Adipocyte (in vitro differentiated cells): Measurements from ENCODE around the gene COPG2.

ENCODE experiments used
- DNase-seq: peaks from one replicate; pipeline ENCODE4 v3.0.0-alpha.2; 2015; ENCODE audit warnings: low read depth
- H3K27me3 ChIP-seq: replicated peaks from 2 replicates; pipeline ENCODE4 v1.7.0; 2013; ENCODE audit warnings: mild to moderate bottlenecking, low read length, moderate library complexity; ENCODE audit not compliant: control insufficient read depth, insufficient read depth
- H3K36me3 ChIP-seq: 2 replicates; pipeline ENCODE4 v1.7.0; 2013; ENCODE audit warnings: low read length, mild to moderate bottlenecking, moderate library complexity; ENCODE audit not compliant: control insufficient read depth, insufficient read depth, severe bottlenecking
- H3K4me1 ChIP-seq: 2 replicates; pipeline ENCODE4 v1.7.0; 2013; ENCODE audit warnings: mild to moderate bottlenecking, low read length, moderate library complexity; ENCODE audit not compliant: control insufficient read depth, insufficient read depth
- H3K4me3 ChIP-seq: 2 replicates; pipeline ENCODE4 v1.7.0; 2013; ENCODE audit warnings: mild to moderate bottlenecking, low read length, moderate library complexity
- H3K9ac ChIP-seq: 2 replicates; pipeline ENCODE4 v1.7.0; 2013; ENCODE audit warnings: mild to moderate bottlenecking, low read length, moderate library complexity
- H3K9me3 ChIP-seq: 2 replicates; pipeline ENCODE4 v1.7.0; 2013; ENCODE audit warnings: mild to moderate bottlenecking, low read length, moderate library complexity; ENCODE audit not compliant: control insufficient read depth

The COPG2 gene

GRCh38 chr7:130483031-130483430, 185.5 kb downstream of the COPG2 start:
- Histone ChIP-seq H3K4me1 (peaks cover 23% of the 10 kb centered on the region), H3K36me3 (no peaks in the 10 kb centered on the region), H3K9me3 (peaks cover 4% of the 10 kb centered on the region), H3K27me3 (peaks cover 15% of the 10 kb centered on the region), H3K4me3 (no peak overlapping the region), H3K9ac (no peak overlapping the region)
- no peak for DNase-seq

- Histone ChIP-seq H3K4me1 (peaks cover 19% of the 10 kb centered on the region), H3K4me3 (no peak overlapping the region), H3K27me3 (peaks cover 15% of the 10 kb centered on the region), H3K9ac (no peak overlapping the region), H3K9me3 (peaks cover 8% of the 10 kb centered on the region), H3K36me3 (no peaks in the 10 kb centered on the region)
- DNase-seq: peak; percentile 47
These were observed 186.7 kb downstream of the COPG2 start for GRCh38 chr7:130481898-130482297.

DNA sequence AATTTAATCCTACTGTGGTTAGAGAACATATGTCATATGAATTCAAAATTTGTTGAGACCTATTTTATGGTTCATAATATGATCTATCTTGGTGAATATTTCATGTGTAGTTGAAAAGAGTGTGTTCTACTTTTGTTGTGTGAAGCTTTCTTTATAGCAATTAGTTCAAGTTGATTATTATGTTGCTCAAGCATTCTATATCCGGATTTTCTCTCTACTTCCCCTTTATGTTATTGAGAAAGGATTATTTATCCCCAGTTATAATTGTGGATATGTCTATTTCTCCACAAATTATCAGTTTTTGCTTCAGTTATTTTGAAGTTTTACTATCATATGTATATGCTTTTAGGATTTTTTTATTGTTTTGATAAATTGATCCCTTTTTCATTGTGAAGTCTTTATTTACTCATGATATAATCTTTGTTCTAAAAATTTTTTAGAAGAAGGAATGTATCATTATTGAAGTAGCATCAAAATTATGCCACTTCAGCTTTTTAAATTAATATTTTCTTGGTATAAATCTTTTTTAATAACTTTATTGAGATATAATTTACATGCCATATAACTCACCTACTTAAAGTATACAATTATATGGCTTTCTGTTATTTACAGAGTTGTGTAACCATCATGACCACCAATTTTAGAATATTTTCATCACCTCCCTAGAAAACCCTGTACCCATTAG, 188.7 kb downstream of the COPG2 start:
- Histone ChIP-seq H3K4me1 (peaks cover 11% of the 10 kb centered on the region), H3K9ac (no peak overlapping the region), H3K27me3 (peaks cover 4% of the 10 kb centered on the region), H3K36me3 (no peaks in the 10 kb centered on the region), H3K9me3 (peaks cover 8% of the 10 kb centered on the region), H3K4me3 (no peak overlapping the region)
- no peak for DNase-seq

- Histone ChIP-seq H3K36me3 (no peaks in the 10 kb centered on the region), H3K4me3 (no peak overlapping the region), H3K9me3 (peaks cover 8% of the 10 kb centered on the region), H3K9ac (no peak overlapping the region), H3K4me1 (peaks cover 11% of the 10 kb centered on the region), H3K27me3 (peaks cover 3% of the 10 kb centered on the region)
- no peak for DNase-seq
These were observed 189.6 kb downstream of the COPG2 start for GRCh38 chr7:130478991-130479390.

DNA sequence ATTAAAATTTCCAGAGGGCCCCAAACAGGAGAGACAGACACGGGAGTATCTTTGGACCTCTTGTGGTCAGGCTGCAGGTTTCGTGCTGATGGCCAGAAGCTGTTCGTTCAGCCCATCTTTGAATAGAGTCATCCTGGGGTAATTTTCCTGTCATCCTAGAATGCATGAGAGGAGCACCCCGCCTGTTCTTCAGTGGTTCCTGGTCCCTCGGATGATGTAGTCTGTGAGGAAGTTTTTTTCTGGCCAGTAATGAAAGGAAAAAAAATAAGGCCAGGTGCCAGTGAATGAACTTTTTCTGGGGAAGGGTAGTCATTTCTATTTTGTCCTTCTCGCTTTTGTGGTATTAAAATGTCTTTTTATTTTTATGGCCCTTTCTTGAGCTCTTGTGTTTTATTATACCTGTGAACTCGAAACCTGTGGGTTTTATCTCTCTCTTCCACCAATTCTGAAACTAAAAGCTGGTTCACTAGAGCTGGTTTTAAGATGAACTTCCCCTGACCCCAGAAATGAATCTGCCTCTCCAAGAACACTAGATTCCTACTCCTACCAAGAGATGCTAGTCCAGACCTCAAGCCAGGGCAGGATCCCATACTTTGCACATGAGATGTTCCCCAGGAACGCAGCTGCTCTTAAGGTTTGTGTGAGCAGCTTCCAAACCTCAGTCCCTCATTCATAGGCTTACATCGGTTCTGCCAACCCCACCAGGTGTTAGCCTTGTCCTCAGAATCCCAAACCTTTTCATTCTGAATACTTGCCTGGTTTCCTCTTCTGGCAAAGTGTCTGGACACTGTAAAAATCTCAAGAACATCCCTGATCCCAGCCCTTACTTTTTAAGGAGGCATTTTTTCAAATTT, 192.0 kb downstream of the COPG2 start:
- Histone ChIP-seq H3K9ac (no peak overlapping the region), H3K36me3 (no peaks in the 10 kb centered on the region), H3K9me3 (peaks cover 8% of the 10 kb centered on the region), H3K27me3 (peaks cover 3% of the 10 kb centered on the region), H3K4me3 (no peak overlapping the region), H3K4me1 (peaks cover 2% of the 10 kb centered on the region)
- DNase-seq: no peak

- peaks cover 8% of the 10 kb centered on the region for H3K9me3 ChIP-seq
- no peaks in the 10 kb centered on the region for H3K36me3 ChIP-seq
- DNase-seq: no peak
- H3K9ac ChIP-seq: no peak overlapping the region
- H3K27me3 ChIP-seq: peaks cover 3% of the 10 kb centered on the region
- H3K4me3 ChIP-seq: no peak overlapping the region
- no peaks in the 10 kb centered on the region for H3K4me1 ChIP-seq
These were observed 192.8 kb downstream of the COPG2 start for GRCh38 chr7:130475776-130476175.

DNA sequence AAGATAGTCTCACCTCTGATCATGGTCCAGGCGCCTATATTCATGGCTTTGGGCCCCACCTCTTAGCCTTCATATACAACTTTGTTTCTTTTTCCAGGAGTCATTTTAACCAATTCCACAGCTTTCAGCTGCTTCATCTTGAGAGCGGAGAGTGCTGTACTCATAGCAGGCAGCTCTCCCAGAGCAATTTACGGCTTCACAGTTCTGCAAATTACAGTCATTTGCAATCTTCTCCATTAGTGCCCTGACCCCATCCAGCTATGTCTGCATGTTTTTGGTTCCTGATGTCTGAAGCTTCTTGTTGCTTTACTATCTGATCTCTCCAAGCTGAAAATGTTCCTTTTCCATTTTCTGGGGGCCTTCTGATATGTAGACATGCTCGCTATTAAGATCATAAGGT, 194.7 kb downstream of the COPG2 start:
- peaks cover 8% of the 10 kb centered on the region for H3K9me3 ChIP-seq
- H3K36me3 ChIP-seq: no peaks in the 10 kb centered on the region
- no peak overlapping the region for H3K9ac ChIP-seq
- H3K27me3 ChIP-seq: peaks cover 3% of the 10 kb centered on the region
- no peak overlapping the region for H3K4me3 ChIP-seq
- no peaks in the 10 kb centered on the region for H3K4me1 ChIP-seq
- DNase-seq: no peak

DNA sequence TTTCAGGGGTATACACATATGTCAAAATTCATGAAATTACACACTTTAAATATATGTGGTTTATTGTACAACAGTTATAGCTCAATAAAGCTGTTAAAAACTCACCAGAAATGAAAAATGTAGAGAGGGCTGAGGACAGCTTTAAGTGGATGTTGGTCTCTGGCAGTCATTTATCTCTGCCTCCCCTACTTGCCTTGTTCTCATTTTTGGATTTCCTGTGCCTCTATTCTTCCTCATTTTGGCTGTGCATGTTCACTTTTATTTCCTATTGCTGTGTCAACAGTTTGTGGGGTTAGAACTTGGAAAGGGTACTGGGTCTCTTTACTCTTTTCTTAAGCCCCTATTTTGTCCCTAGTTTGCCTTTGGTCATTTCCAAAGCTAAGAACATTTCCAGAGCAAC, 195.3 kb downstream of the COPG2 start:
- Histone ChIP-seq H3K9ac (no peak overlapping the region), H3K36me3 (no peaks in the 10 kb centered on the region), H3K9me3 (peaks cover 6% of the 10 kb centered on the region), H3K4me1 (no peaks in the 10 kb centered on the region), H3K4me3 (no peak overlapping the region), H3K27me3 (peaks cover 3% of the 10 kb centered on the region)
- no peak for DNase-seq

- Histone ChIP-seq H3K9me3 (no peaks in the 10 kb centered on the region), H3K27me3 (peaks cover 3% of the 10 kb centered on the region), H3K4me3 (no peak overlapping the region), H3K36me3 (no peaks in the 10 kb centered on the region), H3K9ac (no peak overlapping the region), H3K4me1 (no peaks in the 10 kb centered on the region)
- no peak for DNase-seq
These were observed 196.6 kb downstream of the COPG2 start for GRCh38 chr7:130471974-130472373.

DNA sequence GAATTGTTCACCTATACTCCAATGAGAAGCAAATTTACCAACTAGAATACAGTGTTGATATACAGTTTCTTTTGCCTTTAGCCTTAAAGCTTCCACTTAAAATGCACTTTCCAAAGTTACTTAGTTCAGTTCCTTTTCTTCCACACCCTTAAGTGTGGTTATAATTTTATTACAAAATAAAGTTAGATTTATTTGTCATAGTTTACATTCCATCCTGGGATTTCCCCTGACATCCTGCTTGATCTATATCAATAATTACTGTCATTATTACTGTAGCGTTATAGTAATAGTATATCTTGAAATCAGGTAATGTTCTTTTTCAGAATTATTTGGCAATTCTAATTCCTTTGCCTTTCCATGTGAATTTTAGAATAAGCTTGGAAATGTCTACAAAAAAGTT, 199.9 kb downstream of the COPG2 start:
- no peaks in the 10 kb centered on the region for H3K27me3 ChIP-seq
- no peak overlapping the region for H3K4me3 ChIP-seq
- DNase-seq: no peak

GRCh38 chr7:130463553-130464434, 204.8 kb downstream of the COPG2 start:
- Histone ChIP-seq H3K9me3 (peaks cover 17% of the 10 kb centered on the region), H3K4me3 (no peak overlapping the region), H3K9ac (no peak overlapping the region), H3K4me1 (no peaks in the 10 kb centered on the region), H3K27me3 (peaks cover 6% of the 10 kb centered on the region), H3K36me3 (no peaks in the 10 kb centered on the region)
- DNase-seq: no peak

More for the DNA sequence above, 199.9 kb downstream of the COPG2 start:
- no peaks in the 10 kb centered on the region for H3K9me3 ChIP-seq
- H3K9ac ChIP-seq: no peak overlapping the region
- no peaks in the 10 kb centered on the region for H3K36me3 ChIP-seq
- H3K4me1 ChIP-seq: no peaks in the 10 kb centered on the region
